Panc1 (cell line): ENCODE measurements around the gene LHX3. TPM values are rescaled to one million over a fixed set of nuclear protein-coding genes. Genes with fewer than 3 reads are reported as not detected.

Source experiments
- ATAC-seq: fragments of 200-7000 bp; cut with Tn5 transposase; 2 replicates; pipeline ENCODE4 v1.9.1; 2020; ENCODE audit warnings: mild to moderate bottlenecking, moderate library complexity
- BruUV-seq: library from RNA; stranded (reverse); fragments of 400-500 nt; replicated peaks from 2 replicates; lab custom pipeline; 2021; lab: Mats Ljungman, UMichigan
- CTCF ChIA-PET: fragments of 300-600 bp; sonication (Branson Sonifier 250); formaldehyde crosslinking; loops from one replicate; lab custom pipeline; 2022; ENCODE audit warnings: antibody characterized with exemption; lab: Charles Lee
- POLR2A ChIA-PET: fragments of 300-600 bp; sonication (Branson Sonifier 250); formaldehyde crosslinking; loops from one replicate; lab custom pipeline; 2022; ENCODE audit warnings: antibody characterized with exemption; lab: Charles Lee
- DNase-seq: peaks from one replicate; pipeline ENCODE4 v3.0.0-alpha.2; 2010; ENCODE audit warnings: low read depth, low spot score
- H3K27ac ChIP-seq: 2 replicates; pipeline ENCODE4 v1.5.1; 2011; ENCODE audit warnings: mild to moderate bottlenecking, low read length, inconsistent platforms
- H3K27me3 ChIP-seq: fragments of 200-500 bp; sonication (Bioruptor generic); 2 replicates; pipeline ENCODE4 v1.6.0; 2014; ENCODE audit warnings: low read length, inconsistent platforms; ENCODE audit not compliant: control insufficient read depth, insufficient read depth
- H3K36me3 ChIP-seq: fragments of 200-500 bp; sonication (Bioruptor generic); 2 replicates; pipeline ENCODE4 v1.5.1; 2014; ENCODE audit warnings: inconsistent platforms, mild to moderate bottlenecking, low read length, moderate library complexity; ENCODE audit not compliant: control insufficient read depth, insufficient read depth
- H3K4me1 ChIP-seq: 2 replicates; pipeline ENCODE4 v1.5.1; 2011; ENCODE audit warnings: inconsistent platforms, mild to moderate bottlenecking, low read length, moderate library complexity; ENCODE audit not compliant: control insufficient read depth, insufficient read depth
- H3K4me3 ChIP-seq, 2 experiments: 2 replicates each; pipeline ENCODE4 v1.5.1; 2011 to 2012; ENCODE audit warnings: low read depth in 2 of 2, low read length in 2 of 2, mild to moderate bottlenecking in 2 of 2, inconsistent platforms in 1 of 2, moderate library complexity in 1 of 2
- H3K9me3 ChIP-seq: fragments of 200-500 bp; sonication (Bioruptor generic); 2 replicates; pipeline ENCODE4 v1.5.1; 2014; ENCODE audit warnings: low read depth, mild to moderate bottlenecking, inconsistent platforms, low read length, moderate library complexity; ENCODE audit not compliant: control insufficient read depth, insufficient read depth
- POLR2AphosphoS5 ChIP-seq: IDR thresholded peaks from 2 replicates; pipeline ENCODE4 v1.6.1; 2012; ENCODE audit warnings: mild to moderate bottlenecking, low read depth, low read length, moderate library complexity
- SIN3A ChIP-seq: IDR thresholded peaks from 2 replicates; pipeline ENCODE4 v1.6.1; 2012; ENCODE audit warnings: low read depth, mild to moderate bottlenecking, low read length, moderate library complexity, borderline replicate concordance; ENCODE audit not compliant: insufficient read depth
- TCF7L2 ChIP-seq: IDR thresholded peaks from 2 replicates; pipeline ENCODE4 v1.6.1; 2011; ENCODE audit warnings: mild to moderate bottlenecking, low read depth, low read length, inconsistent platforms
- in situ Hi-C: cut with HindIII; loops from 2 replicates; pipeline ENCODE4 v1.10.0; 2016; ENCODE audit warnings: low sequenced_read_pairs, low pct_unique_long_range_greater_than_20kb
- intact Hi-C: fragments of 100-400 bp; cut with micrococcal nuclease; formaldehyde crosslinking; loops from one replicate; pipeline ENCODE4 v1.10.0; 2022; ENCODE audit not compliant: unreplicated experiment
- total RNA-seq: library from RNA; stranded (reverse); gene quantifications from one replicate; pipeline ENCODE4 v1.2.1, GENCODE V29; 2021; ENCODE audit not compliant: unreplicated experiment
- TF ChIP-seq, protein P1 (sequence below), 2 experiments: IDR thresholded peaks; 2 replicates each; pipeline ENCODE4 v1.6.1; 2011 to 2012; ENCODE audit warnings: low read depth in 2 of 2, control low read depth in 1 of 2, low read length in 1 of 2, mild to moderate bottlenecking in 1 of 2, moderate library complexity in 1 of 2; ENCODE audit not compliant: insufficient read depth in 1 of 2
- TF ChIP-seq, protein P2 (sequence below): fragments of 450-650 bp; IDR thresholded peaks from 2 replicates; pipeline ENCODE4 v1.5.1; 2017; ENCODE audit warnings: mild to moderate bottlenecking

The LHX3 gene
- total RNA-seq, 1 experiment from 2014 or later, result 0.13 TPM

DNA sequence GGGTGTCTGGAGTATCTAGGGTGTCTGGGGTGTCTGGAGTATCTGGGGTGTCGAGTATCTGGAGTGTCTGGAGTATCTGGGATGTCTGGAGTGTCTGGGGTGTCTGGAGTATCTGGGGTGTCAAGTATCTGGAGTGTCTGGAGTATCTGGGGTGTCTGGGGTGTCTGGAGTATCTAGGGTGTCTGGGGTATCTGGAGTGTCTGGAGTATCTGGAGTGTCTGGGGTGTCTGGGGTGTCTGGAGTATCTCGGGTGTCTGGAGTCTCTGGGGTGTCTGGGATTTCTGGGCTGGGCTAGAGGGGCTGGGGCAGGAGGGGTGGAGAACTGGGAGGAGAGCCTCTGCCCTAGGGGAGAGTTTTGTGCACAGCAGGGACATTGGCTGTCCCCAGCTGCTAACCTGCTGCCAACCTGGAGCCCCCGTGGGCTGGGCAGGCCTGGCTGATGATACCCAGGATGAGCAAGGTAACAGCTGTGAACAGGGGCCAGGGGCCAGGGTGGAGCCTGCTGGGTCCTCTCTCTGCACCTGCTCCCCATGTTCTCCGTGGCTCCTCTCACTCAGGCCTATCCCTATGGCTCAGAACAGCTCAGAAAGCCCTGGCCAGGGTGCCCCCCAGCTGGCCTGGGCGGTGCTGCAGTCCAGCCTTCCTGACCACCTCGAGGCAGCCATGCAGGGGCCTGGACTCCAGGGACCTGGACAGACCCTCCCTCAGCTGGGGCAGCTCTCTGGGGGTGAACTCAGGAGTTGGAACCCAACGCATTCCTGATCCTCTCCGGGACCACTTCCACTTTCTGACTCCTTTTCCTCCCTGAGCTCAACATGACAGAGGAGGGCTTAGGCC is 29.9 kb downstream of the LHX3 start:
- POLR2A ChIA-PET, result no interaction called here
- Histone ChIP-seq H3K27ac (no peak overlapping the region), H3K9me3 (no peaks in the 10 kb centered on the region), H3K4me3 (no peak overlapping the region), H3K4me1 (no peaks in the 10 kb centered on the region; the same call in none of the 2 replicates), H3K27me3 (no peaks in the 10 kb centered on the region), H3K36me3 (no peaks in the 10 kb centered on the region)
- DNase-seq (no peak), ATAC-seq (0 out of 2 replicates have a peak, but pooled peaks have one; percentile 54)
- TF ChIP-seq POLR2AphosphoS5 (no peak), SIN3A (no peak), TCF7L2 (no peak)
- TF ChIP-seq, protein P1, sequence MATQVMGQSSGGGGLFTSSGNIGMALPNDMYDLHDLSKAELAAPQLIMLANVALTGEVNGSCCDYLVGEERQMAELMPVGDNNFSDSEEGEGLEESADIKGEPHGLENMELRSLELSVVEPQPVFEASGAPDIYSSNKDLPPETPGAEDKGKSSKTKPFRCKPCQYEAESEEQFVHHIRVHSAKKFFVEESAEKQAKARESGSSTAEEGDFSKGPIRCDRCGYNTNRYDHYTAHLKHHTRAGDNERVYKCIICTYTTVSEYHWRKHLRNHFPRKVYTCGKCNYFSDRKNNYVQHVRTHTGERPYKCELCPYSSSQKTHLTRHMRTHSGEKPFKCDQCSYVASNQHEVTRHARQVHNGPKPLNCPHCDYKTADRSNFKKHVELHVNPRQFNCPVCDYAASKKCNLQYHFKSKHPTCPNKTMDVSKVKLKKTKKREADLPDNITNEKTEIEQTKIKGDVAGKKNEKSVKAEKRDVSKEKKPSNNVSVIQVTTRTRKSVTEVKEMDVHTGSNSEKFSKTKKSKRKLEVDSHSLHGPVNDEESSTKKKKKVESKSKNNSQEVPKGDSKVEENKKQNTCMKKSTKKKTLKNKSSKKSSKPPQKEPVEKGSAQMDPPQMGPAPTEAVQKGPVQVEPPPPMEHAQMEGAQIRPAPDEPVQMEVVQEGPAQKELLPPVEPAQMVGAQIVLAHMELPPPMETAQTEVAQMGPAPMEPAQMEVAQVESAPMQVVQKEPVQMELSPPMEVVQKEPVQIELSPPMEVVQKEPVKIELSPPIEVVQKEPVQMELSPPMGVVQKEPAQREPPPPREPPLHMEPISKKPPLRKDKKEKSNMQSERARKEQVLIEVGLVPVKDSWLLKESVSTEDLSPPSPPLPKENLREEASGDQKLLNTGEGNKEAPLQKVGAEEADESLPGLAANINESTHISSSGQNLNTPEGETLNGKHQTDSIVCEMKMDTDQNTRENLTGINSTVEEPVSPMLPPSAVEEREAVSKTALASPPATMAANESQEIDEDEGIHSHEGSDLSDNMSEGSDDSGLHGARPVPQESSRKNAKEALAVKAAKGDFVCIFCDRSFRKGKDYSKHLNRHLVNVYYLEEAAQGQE (IDR thresholded peaks at IDR 0.05; ENCODE audit: insufficient read depth in 1 of 2, low read depth in 2 of 2, low read length in 1 of 2), result no peak
- TF ChIP-seq, protein P2, sequence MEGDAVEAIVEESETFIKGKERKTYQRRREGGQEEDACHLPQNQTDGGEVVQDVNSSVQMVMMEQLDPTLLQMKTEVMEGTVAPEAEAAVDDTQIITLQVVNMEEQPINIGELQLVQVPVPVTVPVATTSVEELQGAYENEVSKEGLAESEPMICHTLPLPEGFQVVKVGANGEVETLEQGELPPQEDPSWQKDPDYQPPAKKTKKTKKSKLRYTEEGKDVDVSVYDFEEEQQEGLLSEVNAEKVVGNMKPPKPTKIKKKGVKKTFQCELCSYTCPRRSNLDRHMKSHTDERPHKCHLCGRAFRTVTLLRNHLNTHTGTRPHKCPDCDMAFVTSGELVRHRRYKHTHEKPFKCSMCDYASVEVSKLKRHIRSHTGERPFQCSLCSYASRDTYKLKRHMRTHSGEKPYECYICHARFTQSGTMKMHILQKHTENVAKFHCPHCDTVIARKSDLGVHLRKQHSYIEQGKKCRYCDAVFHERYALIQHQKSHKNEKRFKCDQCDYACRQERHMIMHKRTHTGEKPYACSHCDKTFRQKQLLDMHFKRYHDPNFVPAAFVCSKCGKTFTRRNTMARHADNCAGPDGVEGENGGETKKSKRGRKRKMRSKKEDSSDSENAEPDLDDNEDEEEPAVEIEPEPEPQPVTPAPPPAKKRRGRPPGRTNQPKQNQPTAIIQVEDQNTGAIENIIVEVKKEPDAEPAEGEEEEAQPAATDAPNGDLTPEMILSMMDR, result no peak
- intact Hi-C loops (loop anchor here (5.0 kb wide), 1 partner anchor 52 kb away; no protein-coding TSS in a partner anchor), in situ Hi-C loops (no loop called here)
- BruUV-seq, result no TSS peak
- CTCF ChIA-PET, result interaction anchor here (0.6 kb wide), 1 partner anchor 37 kb away, joined by 6 read pairs; no protein-coding TSS in a partner anchor

DNA sequence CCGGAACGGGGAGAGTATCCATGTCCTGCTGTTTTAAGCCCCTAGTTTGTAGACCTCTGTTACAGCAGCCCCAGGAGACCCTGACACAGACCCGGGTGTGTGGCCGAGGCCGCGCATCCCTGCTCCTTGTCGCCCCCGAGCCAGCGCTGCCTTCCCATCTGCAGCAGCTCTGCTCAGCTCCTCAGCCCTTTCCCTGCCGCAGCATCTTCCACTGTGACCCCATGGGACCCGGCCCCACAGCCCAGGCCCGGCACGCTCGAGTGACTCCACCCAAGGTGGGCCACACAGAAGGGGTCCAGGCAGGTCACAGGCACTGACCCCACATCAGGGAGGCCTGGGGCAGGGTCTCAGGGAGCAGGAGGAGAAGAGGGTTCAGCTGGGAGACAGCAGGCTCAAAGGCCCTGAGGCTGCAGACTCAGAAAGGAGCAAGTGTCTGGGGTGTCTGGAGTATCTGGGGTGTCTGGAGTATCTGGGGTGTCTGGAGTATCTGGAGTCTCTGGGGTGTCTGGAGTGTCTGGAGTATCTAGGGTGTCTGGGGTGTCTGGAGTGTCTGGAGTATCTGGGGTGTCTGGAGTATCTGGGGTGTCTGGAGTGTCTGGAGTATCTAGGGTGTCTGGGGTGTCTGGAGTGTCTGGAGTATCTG is 31.2 kb downstream of the LHX3 start:
- no TSS peak for BruUV-seq
- Histone ChIP-seq H3K27ac (no peak overlapping the region), H3K4me1 (no peaks in the 10 kb centered on the region; the same call in none of the 2 replicates), H3K4me3 (no peak overlapping the region), H3K36me3 (no peaks in the 10 kb centered on the region), H3K9me3 (no peaks in the 10 kb centered on the region), H3K27me3 (no peaks in the 10 kb centered on the region)
- ATAC-seq (no peak), DNase-seq (no peak)
- in situ Hi-C loops (no loop called here), intact Hi-C loops (loop anchor here (5.0 kb wide), 1 partner anchor 54 kb away; no protein-coding TSS in a partner anchor)
- POLR2A ChIA-PET, result no interaction called here
- TF ChIP-seq, protein P1 (IDR thresholded peaks at IDR 0.05; ENCODE audit: insufficient read depth in 1 of 2, low read depth in 2 of 2, low read length in 1 of 2), result no peak
- no peak for TF ChIP-seq SIN3A
- no peak for TF ChIP-seq TCF7L2
- TF ChIP-seq, protein P2, result no peak
- no peak for TF ChIP-seq POLR2AphosphoS5
- CTCF ChIA-PET, result no interaction called here
